HG03025 (cell line): ENCODE data around the gene SURF1.
"Not testable (repeated sequence)": the region's sequence is repeated elsewhere in the genome, so short reads cannot be mapped to it uniquely, and the experiment has no call there.

ENCODE experiments used
- ATAC-seq: cut with Tn5 transposase; IDR thresholded peaks from one replicate; pipeline ENCODE4 v1.9.1; 2021; ENCODE audit warnings: mild to moderate bottlenecking, moderate library complexity; ENCODE audit not compliant: unreplicated experiment, low FRiP score

SURF1 gene, protein sequence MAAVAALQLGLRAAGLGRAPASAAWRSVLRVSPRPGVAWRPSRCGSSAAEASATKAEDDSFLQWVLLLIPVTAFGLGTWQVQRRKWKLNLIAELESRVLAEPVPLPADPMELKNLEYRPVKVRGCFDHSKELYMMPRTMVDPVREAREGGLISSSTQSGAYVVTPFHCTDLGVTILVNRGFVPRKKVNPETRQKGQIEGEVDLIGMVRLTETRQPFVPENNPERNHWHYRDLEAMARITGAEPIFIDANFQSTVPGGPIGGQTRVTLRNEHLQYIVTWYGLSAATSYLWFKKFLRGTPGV

DNA sequence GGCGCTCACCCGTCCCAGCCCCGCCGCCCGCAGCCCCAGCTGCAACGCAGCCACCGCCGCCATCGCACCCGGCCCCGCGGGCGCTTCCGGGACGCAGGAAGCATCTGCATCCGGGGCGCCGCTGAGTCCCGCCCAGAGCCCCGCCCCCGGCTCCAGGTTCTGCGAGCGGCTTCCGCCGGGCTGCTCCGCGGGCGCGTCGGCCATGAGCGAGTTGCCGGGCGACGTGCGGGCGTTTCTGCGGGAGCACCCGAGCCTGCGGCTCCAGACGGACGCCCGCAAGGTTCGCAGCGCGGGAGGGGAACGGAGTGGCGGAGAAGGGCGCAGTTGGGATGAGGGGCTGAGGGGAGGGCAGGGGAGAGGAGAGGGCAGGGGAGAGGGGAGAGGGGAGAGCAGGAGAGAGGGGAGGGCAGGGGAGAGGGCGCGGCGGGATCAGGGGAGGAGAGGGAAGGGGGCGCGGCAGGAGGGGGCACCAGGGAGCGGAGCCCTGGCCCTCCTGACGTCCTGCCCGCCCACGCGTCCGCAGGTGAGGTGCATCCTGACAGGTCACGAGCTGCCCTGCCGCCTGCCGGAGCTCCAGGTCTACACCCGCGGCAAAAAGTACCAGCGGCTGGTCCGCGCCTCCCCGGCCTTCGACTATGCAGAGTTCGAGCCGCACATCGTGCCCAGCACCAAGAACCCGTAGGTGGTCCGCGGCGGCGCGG is at the start of gene SURF1, which contains the start of gene SURF2:
TSS of gene SURF1 (minus strand) at position 97 of the 701 bp plus-strand sequence. CDS start at position 63, 34 bp downstream.
TSS of gene SURF2 (plus strand) at position 160 of the 701 bp plus-strand sequence. CDS start at position 203, 43 bp downstream.
- ATAC-seq = peak; percentile 38

DNA sequence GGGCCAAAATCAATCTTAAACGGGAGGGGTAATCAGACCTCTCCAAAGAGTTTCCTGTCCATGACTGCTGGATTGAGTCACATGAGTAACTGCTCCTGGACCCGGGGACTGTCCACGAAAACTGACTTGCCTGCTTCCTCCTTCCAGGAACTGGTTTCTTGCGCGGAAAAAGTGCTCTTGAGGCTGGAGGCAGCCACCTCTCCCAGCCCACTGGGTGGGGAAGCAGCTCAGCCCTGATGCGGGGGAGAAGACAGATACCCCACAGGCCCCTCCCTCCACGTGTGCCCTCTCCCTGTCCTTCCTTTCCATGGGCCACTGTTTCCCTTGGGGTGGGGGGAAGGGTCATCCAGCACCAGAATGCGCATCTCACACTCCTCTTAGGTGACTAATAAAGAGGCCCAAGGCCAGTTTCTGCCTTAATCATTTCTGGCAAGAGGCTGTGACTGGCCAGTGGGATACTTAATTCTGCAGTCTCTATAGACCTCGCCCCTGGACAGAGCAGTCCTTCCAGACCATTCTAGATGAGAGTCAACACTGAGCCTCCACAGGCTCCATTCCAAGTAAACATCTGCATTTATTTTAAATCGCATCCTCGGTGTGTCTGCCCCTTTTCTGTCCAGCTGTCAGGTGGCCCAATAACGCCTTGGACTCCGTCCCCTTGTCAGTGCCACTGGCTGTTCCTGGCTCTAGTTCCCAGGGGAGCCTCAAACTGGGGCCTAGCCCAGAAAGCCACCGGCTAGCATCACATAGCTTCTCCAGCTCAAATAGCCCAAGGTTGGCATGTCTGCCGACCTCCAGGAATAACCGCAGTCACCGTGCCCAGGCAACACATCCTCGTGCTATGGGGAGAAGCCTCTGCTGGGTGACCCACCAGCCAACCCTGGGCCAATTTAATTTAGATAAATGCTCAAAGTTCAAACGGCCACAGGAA is 49.5 kb upstream of the SURF1 start:
- no peak for ATAC-seq

DNA sequence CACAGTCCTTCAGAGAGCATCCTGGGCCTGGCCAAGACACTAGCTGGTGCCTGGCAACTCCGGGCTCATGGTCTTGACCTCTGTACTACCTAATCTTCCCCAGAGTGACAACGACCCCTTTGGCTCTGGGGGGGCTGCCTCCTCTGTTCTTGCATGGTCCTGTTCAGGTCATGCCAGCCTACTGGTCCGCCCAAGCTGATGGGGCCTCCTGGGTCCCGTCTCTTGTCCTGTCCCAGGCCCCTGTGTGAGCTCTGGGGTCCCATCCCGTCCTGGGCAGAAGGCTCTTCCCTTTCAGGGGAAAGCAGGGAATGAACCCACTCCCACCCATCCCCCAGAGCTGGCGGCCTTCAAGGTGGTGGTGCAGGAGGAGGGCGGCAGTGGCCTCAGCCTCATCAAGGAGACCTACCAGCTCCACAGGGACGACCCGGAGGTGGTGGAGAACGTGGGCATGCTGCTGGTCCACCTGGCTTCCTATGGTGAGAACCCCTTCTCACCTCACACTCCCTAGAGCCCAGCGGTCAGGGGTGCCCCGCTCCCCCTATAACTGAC is 48.2 kb upstream of the SURF1 start:
- ATAC-seq = no peak

DNA sequence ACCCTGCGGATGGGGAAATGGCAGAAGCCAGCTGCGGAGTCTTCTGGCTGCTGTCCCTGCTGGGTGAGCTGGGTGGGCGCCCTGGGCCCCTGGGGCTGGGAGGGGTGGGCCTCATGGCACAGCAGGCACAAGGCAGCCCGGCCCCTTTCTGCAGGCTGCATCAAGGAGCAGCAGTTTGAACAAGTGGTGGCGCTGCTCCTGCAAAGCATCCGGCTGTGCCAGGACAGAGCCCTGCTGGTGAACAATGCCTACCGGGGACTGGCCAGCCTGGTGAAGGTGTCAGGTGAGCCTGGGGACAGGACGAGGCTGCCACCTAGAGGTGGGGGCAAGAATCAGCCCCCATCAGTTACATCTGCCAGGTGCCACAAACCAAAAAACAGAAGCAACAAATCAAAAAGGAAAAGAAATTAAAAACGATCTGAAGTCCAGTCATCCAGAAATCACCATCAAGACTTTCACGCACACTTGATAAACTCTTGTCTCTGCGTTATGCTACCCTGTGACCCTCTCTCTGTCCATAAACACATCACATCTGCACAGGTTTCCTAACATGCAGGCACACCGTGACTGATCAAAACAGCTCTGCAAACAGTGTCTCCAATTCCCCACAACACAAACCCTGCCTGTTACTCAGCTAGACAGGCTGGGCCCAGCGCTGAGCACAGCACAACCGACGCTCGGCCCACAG is 47.6 kb upstream of the SURF1 start:
- ATAC-seq = no peak

DNA sequence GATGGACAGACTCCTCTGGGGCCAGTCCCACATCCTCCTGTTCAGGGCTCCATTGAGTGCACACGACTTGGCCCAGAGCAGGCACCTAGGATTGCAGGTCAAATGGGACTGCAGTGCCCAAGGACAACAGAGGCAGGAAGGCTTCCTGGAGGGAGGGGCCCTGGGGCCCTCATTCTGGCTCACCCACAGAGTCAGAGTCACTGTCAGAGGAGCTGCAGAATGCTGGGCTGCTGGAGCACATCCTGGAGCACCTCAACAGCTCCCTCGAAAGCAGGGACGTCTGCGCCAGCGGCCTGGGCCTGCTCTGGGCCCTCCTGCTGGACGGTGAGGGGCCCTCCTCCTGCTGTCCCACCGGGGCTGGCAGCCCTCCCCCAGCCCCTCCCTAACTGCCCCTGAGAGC is 46.4 kb upstream of the SURF1 start:
- ATAC-seq = no peak

DNA sequence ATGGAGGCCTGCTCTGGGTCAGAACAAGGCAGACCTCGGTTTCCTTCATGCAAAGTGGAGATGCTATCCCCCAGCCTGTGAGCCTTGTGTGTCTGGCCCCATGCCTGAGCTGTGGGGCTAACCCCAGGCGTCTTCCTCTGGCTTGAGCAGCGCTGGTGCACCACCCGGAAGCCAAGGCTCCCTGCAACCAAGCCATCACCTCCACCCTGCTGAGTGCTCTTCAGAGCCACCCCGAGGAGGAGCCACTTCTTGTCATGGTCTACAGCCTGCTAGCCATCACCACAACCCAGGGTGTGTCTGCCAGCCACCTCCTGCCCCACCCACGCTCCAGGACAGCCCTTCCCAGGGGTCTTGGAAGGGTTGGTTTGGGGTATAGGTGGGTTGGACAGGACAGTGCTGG is 45.3 kb upstream of the SURF1 start:
- no peak for ATAC-seq

DNA sequence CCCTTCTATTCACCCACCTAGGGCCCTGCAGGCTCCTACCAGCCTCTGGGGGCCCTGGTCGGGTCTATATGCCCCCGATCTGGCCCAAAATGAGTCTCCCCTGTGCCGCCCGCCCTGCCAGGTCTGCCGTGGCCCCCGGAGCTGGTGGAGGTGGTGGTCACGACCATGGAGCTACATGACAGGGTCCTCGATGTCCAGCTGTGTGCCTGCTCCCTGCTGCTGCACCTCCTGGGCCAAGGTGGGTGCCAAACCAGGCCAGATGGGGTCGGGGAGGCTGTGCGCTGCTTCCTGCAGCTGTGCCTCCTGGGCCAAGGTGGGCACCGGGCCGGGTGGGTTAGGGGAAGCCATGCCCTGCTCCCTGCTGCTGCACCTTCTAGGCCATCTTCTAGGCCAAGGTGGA is 44.0 kb upstream of the SURF1 start:
- no peak for ATAC-seq

DNA sequence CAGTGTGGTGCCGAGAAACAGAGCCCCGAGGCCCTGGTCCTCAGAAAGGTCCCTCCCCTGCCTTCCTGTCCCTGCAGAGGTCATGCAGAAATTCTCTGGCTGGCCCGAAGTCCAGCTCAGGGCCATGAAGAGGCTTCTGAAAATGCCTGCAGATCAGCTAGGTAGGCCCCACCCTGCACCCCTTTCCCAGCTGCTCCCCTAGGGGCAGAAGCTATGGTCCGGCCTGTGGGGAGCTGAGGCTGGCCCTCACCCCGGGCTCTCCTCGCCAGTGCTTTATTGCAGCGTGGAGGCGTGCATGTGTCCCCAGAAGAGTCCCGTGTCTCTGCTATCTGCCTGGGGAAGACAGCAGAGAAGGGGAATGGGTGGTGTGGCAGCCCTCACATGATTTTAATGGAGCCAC is 41.6 kb upstream of the SURF1 start:
- no peak for ATAC-seq

DNA sequence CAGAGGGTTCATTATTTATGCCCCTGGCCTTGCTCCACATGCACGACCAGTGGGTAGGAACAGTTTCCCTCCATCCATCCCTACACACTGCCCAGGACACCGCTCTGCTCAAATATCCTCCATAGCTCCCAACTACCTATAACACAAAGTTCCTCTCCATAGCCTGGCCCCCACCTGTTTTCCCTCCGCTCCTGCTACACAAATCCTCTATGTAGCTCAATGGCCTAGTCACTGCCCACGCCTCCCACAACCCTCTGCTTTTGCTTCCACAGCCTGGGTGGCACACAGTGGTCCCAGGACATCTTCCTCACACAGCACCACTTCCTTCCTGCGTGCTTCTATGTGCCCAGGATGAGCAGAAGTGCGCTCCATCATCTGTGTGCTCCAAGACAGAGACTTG is 41.1 kb upstream of the SURF1 start:
- ATAC-seq = no peak

DNA sequence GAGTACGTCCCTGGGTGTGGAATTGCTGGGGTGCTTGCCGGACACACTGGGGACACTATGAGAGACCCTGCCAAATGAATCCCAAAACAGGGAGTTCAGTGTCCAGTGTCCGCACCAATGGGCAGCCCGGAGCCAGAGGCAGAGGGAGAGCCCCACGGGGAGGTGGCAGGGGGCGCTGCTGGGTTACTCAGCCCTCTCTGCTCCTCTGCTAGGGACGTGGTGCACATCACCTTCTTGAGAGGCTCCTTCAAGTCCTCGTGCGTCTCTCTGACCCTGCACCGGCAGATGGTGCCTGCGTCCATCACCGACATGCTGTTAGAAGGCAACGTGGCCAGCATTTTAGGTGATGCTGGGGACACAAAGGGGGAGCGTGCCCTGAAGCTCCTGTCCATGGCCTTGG is 40.7 kb upstream of the SURF1 start:
- no peak for ATAC-seq

DNA sequence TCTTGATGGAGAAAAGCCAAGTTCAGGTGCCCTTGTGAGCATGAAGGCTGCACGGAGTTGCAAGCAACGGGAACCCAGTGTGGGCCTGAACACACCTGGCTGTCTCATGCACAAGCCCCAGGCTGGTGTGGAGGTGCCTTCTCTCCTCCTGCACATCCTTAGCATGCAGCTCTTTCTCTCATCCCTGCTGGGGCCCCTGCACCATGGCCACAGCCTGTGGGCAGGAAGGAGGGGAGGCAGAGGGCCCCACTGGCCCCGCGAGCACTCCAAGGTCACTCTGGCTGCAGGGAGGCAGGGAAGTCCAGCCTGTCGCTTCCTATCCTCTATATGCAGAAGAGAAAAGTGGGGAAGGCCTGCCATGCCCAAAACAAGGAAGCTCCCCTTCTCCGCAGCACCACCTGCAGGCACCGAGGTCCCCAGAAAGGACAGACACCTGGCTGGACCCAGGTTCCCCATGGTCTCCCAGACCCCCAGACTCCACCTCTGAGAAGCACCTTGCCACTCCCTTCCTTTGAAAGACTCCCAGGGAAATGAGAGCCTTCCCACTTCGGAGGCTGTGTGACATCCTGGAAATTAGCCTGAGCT is 38.5 kb upstream of the SURF1 start:
- ATAC-seq = no peak

DNA sequence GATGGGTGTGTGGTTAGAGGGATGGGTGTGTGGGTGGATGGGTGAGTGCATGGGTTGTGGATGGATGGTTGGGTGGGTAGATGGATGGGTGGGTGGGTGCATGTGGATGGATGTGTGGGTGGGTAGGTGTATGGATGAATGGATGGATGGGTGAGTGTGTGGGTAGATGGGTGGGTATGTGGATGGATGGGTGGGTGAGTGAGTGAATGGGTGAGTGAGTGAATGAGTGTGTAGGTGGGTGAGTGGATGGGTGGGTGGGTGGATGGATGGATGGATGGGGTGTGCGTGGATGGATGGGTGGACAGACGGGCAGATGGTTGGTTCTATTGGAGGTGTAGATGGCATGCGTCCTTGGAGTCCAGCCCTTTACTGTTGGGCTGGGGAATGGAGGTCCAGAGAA is 37.1 kb upstream of the SURF1 start:
- ATAC-seq = no peak

DNA sequence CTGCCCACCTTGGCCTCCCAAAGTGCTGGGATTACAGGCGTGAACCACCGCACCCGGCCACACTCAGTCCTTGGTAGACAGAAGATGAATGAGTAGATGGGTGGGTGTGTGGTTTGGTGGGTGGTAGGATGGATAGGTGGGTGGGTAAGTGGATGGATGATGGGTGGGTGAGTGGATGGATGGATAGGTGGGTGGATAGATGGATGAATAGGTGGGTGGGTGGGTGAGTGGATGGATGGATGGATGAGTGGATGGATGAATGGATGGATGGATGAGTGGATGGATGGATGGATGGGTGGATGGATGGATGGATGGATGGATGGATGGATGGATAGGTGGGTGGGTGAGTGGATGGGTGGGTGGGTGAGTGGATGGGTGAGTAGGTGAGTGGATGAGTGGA is 36.0 kb upstream of the SURF1 start:
- ATAC-seq = not testable (repeated sequence)

DNA sequence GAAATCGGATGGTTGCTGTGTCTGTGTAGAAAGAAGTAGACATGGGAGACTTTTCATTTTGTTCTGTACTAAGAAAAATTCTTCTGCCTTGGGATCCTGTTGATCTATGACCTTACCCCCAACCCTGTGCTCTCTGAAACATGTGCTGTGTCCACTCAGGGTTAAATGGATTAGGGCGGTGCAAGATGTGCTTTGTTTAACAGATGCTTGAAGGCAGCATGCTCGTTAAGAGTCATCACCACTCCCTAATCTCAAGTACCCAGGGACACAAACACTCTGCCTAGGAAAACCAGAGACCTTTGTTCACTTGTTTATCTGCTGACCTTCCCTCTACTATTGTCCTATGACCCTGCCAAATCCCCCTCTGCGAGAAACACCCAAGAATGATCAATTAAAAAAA is 35.2 kb upstream of the SURF1 start:
- ATAC-seq = not testable (repeated sequence)

DNA sequence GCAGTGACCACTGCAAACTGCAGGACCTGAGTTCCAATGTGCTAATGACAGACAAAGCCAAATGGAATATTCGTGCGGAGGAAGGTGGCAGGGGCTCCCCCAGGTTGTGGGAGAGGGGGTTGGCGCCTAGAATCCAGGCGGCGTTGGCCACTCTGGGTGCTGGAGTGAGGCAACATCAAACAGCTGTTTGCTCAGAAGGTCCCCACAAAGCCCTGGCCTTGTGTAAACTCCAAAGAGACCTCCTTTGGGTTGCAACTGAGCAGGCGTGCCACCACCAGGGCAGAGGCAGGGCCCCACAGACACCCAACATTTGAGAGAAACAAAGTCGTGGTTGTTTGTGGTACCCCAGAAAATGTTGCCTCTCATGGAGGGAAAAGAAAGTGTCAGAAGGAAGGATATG is 34.4 kb upstream of the SURF1 start:
- ATAC-seq = no peak

DNA sequence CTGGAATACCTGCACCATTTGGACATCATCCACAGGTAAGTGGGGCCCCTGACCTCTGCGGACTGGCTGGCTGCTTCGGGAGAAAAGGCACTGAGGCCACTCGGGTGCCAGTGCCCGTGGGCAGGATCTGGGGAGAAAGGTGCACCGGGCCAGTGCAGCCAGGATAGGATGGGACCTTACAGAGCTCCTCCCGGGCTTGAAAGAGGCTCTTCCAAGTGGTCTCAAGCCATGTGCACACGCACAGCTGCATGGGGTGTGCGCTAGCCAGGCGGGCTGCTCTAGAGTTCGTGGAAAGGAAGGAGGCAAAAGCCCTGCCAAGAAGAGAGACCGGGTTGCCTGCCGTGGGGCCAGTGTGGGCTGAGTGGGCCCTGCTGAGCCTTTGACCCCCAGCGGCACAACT is 33.3 kb upstream of the SURF1 start:
- no peak for ATAC-seq

DNA sequence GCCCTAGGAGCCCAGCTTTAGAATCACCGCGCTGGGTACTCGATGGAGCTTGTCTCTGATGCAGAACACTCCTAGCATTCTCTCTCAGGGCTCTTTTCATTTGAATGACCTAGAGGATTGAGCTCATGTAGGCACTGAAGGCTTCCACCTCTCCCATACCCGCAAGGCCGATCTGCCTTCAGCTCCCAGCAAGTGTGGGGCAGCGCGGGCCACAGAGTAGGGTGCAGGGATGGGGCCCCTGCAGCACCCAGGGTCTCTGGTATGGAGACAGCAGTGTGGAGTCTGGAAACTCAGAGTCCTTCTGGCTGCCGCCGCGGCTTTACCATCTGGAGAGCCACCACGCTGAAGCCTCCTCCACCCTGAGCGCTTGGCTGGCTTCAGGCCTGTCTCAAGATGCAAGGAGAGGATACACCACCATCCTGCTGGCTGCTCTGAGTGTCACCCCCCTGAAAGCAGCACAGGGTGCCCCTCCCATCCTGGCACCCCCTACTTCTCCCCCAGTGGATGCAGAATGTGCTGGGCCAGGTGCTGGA is 32.8 kb upstream of the SURF1 start:
- no peak for ATAC-seq

DNA sequence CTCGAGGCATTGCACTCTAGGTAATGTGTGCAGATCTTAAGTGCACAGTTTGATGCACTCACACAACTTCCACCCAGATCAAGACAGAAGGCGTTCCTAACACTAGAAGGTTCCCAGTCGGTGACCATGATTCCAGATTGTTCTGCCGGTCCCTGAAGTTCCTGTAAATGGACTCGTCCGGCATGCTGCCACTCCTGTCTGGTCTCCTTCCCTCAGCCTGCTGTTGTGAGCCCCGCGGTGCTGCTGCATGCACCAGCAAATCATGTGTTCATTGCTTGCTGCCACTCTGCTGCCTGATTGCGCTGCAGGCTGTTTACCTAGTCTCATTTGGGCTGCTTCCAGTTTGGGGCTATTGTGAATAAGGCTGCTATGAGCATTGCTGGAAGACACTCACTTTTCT is 31.4 kb upstream of the SURF1 start:
- no peak for ATAC-seq

DNA sequence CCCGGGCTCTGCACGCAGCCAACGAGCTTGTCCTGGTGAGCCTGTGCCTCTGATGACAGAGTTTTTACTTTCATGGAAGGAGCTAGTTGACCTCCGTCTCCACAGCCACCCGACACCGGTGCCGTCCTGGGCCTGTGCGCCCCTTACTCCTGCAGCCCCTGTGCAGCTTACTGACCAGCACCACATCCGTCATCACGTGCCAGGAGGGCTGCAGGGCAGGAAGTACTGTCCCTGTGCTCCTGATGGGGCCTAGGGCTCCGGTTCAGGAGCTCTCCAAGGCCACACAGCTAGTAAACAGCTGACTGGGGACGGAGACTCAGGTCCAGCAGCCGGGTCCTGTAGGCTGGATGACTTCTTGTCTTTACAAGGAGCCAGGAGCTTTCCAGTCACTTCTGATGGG is 30.1 kb upstream of the SURF1 start:
- no peak for ATAC-seq

DNA sequence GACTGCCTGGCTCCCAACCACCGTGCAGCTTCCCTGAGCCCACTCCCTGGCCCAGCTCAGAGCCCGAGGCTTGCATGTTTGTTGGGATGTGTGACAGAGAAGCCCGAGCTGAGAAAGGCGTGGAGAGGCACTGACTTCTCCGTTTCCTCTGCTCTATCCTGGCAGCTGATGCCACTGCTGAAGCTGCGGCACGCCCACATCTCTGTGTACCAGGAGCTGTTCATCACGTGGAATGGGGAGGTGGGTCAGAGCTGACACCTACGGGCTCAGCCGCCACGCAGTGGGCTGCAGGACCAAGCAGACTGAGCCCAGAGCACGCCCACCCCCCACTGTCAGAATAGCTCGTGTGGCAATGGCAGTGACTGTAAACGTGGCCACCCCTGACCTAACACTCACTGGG is 29.2 kb upstream of the SURF1 start:
- ATAC-seq = no peak
